ENCODE measurements around the gene CDS2.

- TF ChIP-seq CTCF (IDR thresholded peaks at IDR 0.05) (no peak), ZFX (IDR thresholded peaks at IDR 0.05; ENCODE audit: borderline replicate concordance) (no peak)
Measured at GRCh38 chr20:5154543-5154925, 27.7 kb downstream of the CDS2 start.

Data from 22Rv1 (cell line).